CMK (cell line): Measurements from ENCODE around the gene PSMB9.

ENCODE experiments used
- DNase-seq: peaks from one replicate; pipeline ENCODE4 v3.0.0-alpha.2; 2010; ENCODE audit warnings: low read depth

PSMB9 gene

GRCh38 chr6:32908897-32909296 is 54.9 kb downstream of the PSMB9 start:
- DNase-seq, result no peak
